ENCODE data around the gene ANK3. TPM values are rescaled to one million over a fixed set of nuclear protein-coding genes. Genes with fewer than 3 reads are reported as not detected.

ANK3 gene
- total RNA-seq, 1 experiment from 2014 or later: 32.0 TPM

DNA sequence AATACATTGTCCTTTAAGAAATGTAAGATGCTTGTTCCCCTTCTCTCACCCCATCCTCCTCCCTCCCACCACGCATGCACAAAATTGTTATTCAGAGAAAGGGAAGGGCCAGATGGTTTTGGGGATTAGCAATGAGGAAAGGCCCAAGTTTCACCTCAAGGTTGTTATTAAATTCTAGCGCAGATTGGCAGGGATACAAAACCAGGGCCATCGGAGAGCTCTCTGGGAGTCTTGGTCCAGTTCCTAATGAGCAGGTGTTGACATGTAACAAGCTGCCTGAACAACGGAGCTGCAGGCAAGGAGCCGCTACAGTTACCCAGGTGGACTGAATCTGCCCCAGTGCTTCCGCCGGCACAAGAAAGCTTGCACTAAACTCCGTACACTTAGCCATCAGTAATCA is 9.7 kb upstream of the ANK3 start:
- Histone ChIP-seq H3K79me2 (ENCODE audit: low read depth) (no peaks in the 10 kb centered on the region), H3K9me2 (ENCODE audit: insufficient read depth) (no peaks in the 10 kb centered on the region), H3F3A (ENCODE audit: insufficient read depth, low read depth) (no peaks in the 10 kb centered on the region), H2AFZ (no peak overlapping the region), H3K4me3 (no peak overlapping the region), H3K36me3 (ENCODE audit: low read depth) (no peaks in the 10 kb centered on the region), H3K9me3 (ENCODE audit: insufficient read depth, low read depth) (no peaks in the 10 kb centered on the region), H3K27me3 (ENCODE audit: insufficient read depth, low read depth) (no peaks in the 10 kb centered on the region), H3K27ac (no peak overlapping the region), H3K4me1 (replicated peaks; ENCODE audit: insufficient read depth) (peaks cover 11% of the 10 kb centered on the region), H4K20me1 (ENCODE audit: insufficient read depth) (no peaks in the 10 kb centered on the region), H3K4me2 (no peak overlapping the region)
- TF ChIP-seq EZH2 (IDR thresholded peaks at IDR 0.05; ENCODE audit: low read depth): no peak
- TF ChIP-seq, protein P1, sequence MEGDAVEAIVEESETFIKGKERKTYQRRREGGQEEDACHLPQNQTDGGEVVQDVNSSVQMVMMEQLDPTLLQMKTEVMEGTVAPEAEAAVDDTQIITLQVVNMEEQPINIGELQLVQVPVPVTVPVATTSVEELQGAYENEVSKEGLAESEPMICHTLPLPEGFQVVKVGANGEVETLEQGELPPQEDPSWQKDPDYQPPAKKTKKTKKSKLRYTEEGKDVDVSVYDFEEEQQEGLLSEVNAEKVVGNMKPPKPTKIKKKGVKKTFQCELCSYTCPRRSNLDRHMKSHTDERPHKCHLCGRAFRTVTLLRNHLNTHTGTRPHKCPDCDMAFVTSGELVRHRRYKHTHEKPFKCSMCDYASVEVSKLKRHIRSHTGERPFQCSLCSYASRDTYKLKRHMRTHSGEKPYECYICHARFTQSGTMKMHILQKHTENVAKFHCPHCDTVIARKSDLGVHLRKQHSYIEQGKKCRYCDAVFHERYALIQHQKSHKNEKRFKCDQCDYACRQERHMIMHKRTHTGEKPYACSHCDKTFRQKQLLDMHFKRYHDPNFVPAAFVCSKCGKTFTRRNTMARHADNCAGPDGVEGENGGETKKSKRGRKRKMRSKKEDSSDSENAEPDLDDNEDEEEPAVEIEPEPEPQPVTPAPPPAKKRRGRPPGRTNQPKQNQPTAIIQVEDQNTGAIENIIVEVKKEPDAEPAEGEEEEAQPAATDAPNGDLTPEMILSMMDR (conservative IDR thresholded peaks at IDR 0.05): no peak
- ChIA-PET POLR2A (ENCODE audit: unreplicated experiment) (interaction anchor here (0.6 kb wide), 1 partner anchor 19 kb away, joined by 5 read pairs; no protein-coding TSS in a partner anchor), CTCF (no interaction called here)
- DNase-seq: no peak
- intact Hi-C loops (cut with micrococcal nuclease; ENCODE audit: unreplicated experiment): no loop called here
- BruUV-seq (replicated peaks): no TSS peak

DNA sequence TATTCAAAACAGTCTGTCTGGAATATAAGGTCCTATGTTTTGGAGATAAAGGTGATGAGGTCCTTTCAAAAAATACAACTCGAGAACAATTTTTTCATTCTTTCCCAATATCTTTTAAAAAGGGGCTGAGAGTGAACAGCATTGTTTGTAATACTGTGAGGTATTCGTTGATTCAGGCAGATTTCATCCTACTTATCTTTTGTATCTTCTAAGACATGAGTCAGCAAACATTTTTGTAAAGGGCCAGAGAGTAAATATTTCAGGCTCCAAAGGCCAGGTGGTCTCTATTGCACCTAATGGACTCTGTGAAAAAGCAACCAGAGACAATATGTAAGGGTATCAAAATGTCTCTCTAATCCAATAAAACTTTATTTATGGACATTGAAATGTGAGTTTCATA is 8.1 kb upstream of the ANK3 start:
- DNase-seq: peak in 1 of 2 experiments; percentile 56
- Histone ChIP-seq H3K79me2 (ENCODE audit: low read depth) (no peaks in the 10 kb centered on the region), H3K27me3 (ENCODE audit: insufficient read depth, low read depth) (no peaks in the 10 kb centered on the region), H2AFZ (no peak overlapping the region), H3K4me1 (replicated peaks; ENCODE audit: insufficient read depth) (peaks cover 11% of the 10 kb centered on the region), H3K36me3 (ENCODE audit: low read depth) (no peaks in the 10 kb centered on the region), H3K4me2 (no peak overlapping the region; the same call in 1 of the 2 replicates), H3K27ac (peak overlapping the region; percentile 10; the same call in 1 of the 2 replicates), H3F3A (ENCODE audit: insufficient read depth, low read depth) (no peaks in the 10 kb centered on the region), H3K4me3 (no peak overlapping the region), H3K9me2 (ENCODE audit: insufficient read depth) (no peaks in the 10 kb centered on the region), H4K20me1 (ENCODE audit: insufficient read depth) (no peaks in the 10 kb centered on the region), H3K9me3 (ENCODE audit: insufficient read depth, low read depth) (no peaks in the 10 kb centered on the region)
- ChIA-PET CTCF (no interaction called here), POLR2A (ENCODE audit: unreplicated experiment) (no interaction called here)
- no TSS peak for BruUV-seq (replicated peaks)
- TF ChIP-seq, protein P1 (conservative IDR thresholded peaks at IDR 0.05): no peak
- TF ChIP-seq EZH2 (IDR thresholded peaks at IDR 0.05; ENCODE audit: low read depth): no peak
- intact Hi-C loops (cut with micrococcal nuclease; ENCODE audit: unreplicated experiment): no loop called here

DNA sequence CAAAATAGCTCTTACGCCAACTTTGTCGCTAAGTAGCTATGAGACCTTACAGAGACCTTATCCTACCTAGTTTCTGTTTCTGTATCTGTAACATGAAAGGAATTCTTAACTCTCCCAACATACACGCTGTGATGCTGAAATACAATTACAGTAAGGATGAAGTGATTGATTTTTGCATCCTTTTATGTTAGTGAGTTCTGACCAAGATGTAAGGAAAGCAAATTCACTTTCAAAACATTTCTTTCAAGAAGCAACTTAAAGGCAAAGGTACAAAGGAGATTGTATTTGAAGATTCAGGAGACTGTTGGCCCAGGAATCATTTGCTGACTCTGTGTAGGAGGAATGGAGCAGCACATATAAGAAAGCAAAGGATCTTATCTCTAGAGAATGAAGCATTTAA is 7.1 kb upstream of the ANK3 start:
- Histone ChIP-seq H2AFZ (no peak overlapping the region), H3K9me2 (ENCODE audit: insufficient read depth) (no peaks in the 10 kb centered on the region), H3F3A (ENCODE audit: insufficient read depth, low read depth) (no peaks in the 10 kb centered on the region), H3K36me3 (ENCODE audit: low read depth) (no peaks in the 10 kb centered on the region), H3K9me3 (ENCODE audit: insufficient read depth, low read depth) (no peaks in the 10 kb centered on the region), H3K4me3 (no peak overlapping the region), H3K4me1 (replicated peaks; ENCODE audit: insufficient read depth) (peaks cover 11% of the 10 kb centered on the region), H3K4me2 (no peak overlapping the region), H4K20me1 (ENCODE audit: insufficient read depth) (no peaks in the 10 kb centered on the region), H3K79me2 (ENCODE audit: low read depth) (no peaks in the 10 kb centered on the region), H3K27ac (no peak overlapping the region), H3K27me3 (ENCODE audit: insufficient read depth, low read depth) (no peaks in the 10 kb centered on the region)
- intact Hi-C loops (cut with micrococcal nuclease; ENCODE audit: unreplicated experiment): no loop called here
- no peak for DNase-seq
- ChIA-PET POLR2A (ENCODE audit: unreplicated experiment) (no interaction called here), CTCF (no interaction called here)
- TF ChIP-seq, protein P1 (conservative IDR thresholded peaks at IDR 0.05): no peak
- TF ChIP-seq EZH2 (IDR thresholded peaks at IDR 0.05; ENCODE audit: low read depth): no peak
- no TSS peak for BruUV-seq (replicated peaks)
